ENCODE data around the gene ESCO1.

- TF ChIP-seq CTCF (IDR thresholded peaks at IDR 0.05) (no peak), POLR2A (IDR thresholded peaks at IDR 0.05) (no peak), EP300 (IDR thresholded peaks at IDR 0.05) (no peak), POLR2AphosphoS5 (IDR thresholded peaks at IDR 0.05) (no peak)
Observed at GRCh38 chr18:21534327-21534726, 66.2 kb downstream of the ESCO1 start.
